WTC11 (cell line): ENCODE results near the gene PDXK. TPM values are rescaled to one million over a fixed set of nuclear protein-coding genes. Genes with fewer than 3 reads are reported as not detected.

Experiments used
- ATAC-seq: fragments of 200-7000 bp; cut with Tn5 transposase; 2 replicates; pipeline ENCODE4 v1.10.0; 2021; ENCODE audit warnings: mild to moderate bottlenecking, moderate library complexity
- CTCF ChIA-PET: fragments of 300-600 bp; sonication (Branson Sonifier 250); formaldehyde crosslinking; loops from one replicate; lab custom pipeline; 2021; ENCODE audit warnings: antibody characterized with exemption; lab: Charles Lee
- POLR2A ChIA-PET: fragments of 350-600 bp; sonication (Branson Sonifier 250); formaldehyde crosslinking; loops from one replicate; lab custom pipeline; 2021; ENCODE audit warnings: antibody characterized with exemption; lab: Charles Lee
- DNase-seq: peaks from one replicate; pipeline ENCODE4 v3.0.0; 2021; ENCODE audit warnings: low spot score
- H3K27ac Mint-ChIP-seq: 2 replicates; pipeline ENCODE4 v1.8.0; 2021; ENCODE audit warnings: mixed read lengths
- H3K27me3 Mint-ChIP-seq: 2 replicates; pipeline ENCODE4 v1.8.0; 2021; ENCODE audit warnings: low read depth, mild to moderate bottlenecking, moderate library complexity, mixed read lengths
- H3K36me3 Mint-ChIP-seq: 2 replicates; pipeline ENCODE4 v1.8.0; 2021; ENCODE audit warnings: mixed read lengths
- H3K4me1 Mint-ChIP-seq: 2 replicates; pipeline ENCODE4 v1.8.0; 2022; ENCODE audit warnings: mixed read lengths
- H3K4me3 Mint-ChIP-seq: 2 replicates; pipeline ENCODE4 v1.8.0; 2021; ENCODE audit warnings: mild to moderate bottlenecking, moderate library complexity, mixed read lengths
- H3K9me3 Mint-ChIP-seq: 2 replicates; pipeline ENCODE4 v1.8.0; 2021; ENCODE audit warnings: mixed read lengths
- AR ChIP-seq: fragments of 250-450 bp; sonication (Bioruptor Pico); IDR thresholded peaks from 2 replicates; pipeline ENCODE4 v1.9.0; 2021; ENCODE audit warnings: mild to moderate bottlenecking
- ESRRA ChIP-seq: sonication (generic); formaldehyde crosslinking; IDR thresholded peaks from 2 replicates; pipeline ENCODE4 v1.8.1; 2022; ENCODE audit warnings: mild to moderate bottlenecking, missing genetic modification reagents, borderline replicate concordance
- FOXJ3 ChIP-seq: sonication (generic); formaldehyde crosslinking; IDR thresholded peaks from 2 replicates; pipeline ENCODE4 v1.9.0; 2021; ENCODE audit warnings: missing genetic modification reagents, mild to moderate bottlenecking, borderline replicate concordance
- GABPB1 ChIP-seq: sonication (generic); formaldehyde crosslinking; IDR thresholded peaks from 2 replicates; pipeline ENCODE4 v1.8.1; 2023; ENCODE audit warnings: mild to moderate bottlenecking, missing genetic modification reagents
- GRHL2 ChIP-seq: fragments of 250-450 bp; sonication (Bioruptor Pico); IDR thresholded peaks from 2 replicates; pipeline ENCODE4 v1.8.0; 2022; ENCODE audit warnings: mild to moderate bottlenecking, moderate library complexity; ENCODE audit not compliant: insufficient replicate concordance, severe bottlenecking
- GTF2I ChIP-seq: fragments of 250-450 bp; sonication (Bioruptor Pico); conservative IDR thresholded peaks from 2 replicates; pipeline ENCODE4 v1.4.0; 2021; ENCODE audit warnings: mild to moderate bottlenecking
- IRF2 ChIP-seq: sonication (generic); formaldehyde crosslinking; IDR thresholded peaks from 2 replicates; pipeline ENCODE4 v1.8.0; 2022; ENCODE audit warnings: low read depth, missing genetic modification reagents, borderline replicate concordance
- MAX ChIP-seq: sonication (generic); formaldehyde crosslinking; IDR thresholded peaks from 2 replicates; pipeline ENCODE4 v1.8.0; 2022; ENCODE audit warnings: mild to moderate bottlenecking, missing genetic modification reagents
- MYBL2 ChIP-seq: sonication (generic); formaldehyde crosslinking; IDR thresholded peaks from 2 replicates; pipeline ENCODE4 v1.8.1; 2023; ENCODE audit warnings: mild to moderate bottlenecking, moderate library complexity, missing genetic modification reagents
- NR2C2 ChIP-seq: sonication (generic); formaldehyde crosslinking; IDR thresholded peaks from 2 replicates; pipeline ENCODE4 v1.8.0; 2022; ENCODE audit warnings: mild to moderate bottlenecking, missing genetic modification reagents
- NR3C1 ChIP-seq: sonication (generic); formaldehyde crosslinking; conservative IDR thresholded peaks from 2 replicates; pipeline ENCODE4 v1.8.1; 2023; ENCODE audit warnings: low read depth, mild to moderate bottlenecking, missing genetic modification reagents
- SMAD4 ChIP-seq: sonication (generic); formaldehyde crosslinking; IDR thresholded peaks from 2 replicates; pipeline ENCODE4 v1.8.0; 2022; ENCODE audit warnings: mild to moderate bottlenecking, missing genetic modification reagents
- SP1 ChIP-seq: sonication (generic); formaldehyde crosslinking; conservative IDR thresholded peaks from 2 replicates; pipeline ENCODE4 v1.8.1; 2022; ENCODE audit warnings: missing genetic modification reagents
- TEAD1 ChIP-seq: sonication (generic); formaldehyde crosslinking; IDR thresholded peaks from 2 replicates; pipeline ENCODE4 v1.8.0; 2022; ENCODE audit warnings: mild to moderate bottlenecking, missing genetic modification reagents
- TP53 ChIP-seq: sonication (generic); formaldehyde crosslinking; IDR thresholded peaks from 2 replicates; pipeline ENCODE4 v1.8.1; 2023; ENCODE audit warnings: mild to moderate bottlenecking, missing genetic modification reagents
- ZNF512 ChIP-seq: sonication (generic); formaldehyde crosslinking; IDR thresholded peaks from 2 replicates; pipeline ENCODE4 v1.8.1; 2022; ENCODE audit warnings: missing genetic modification reagents, borderline replicate concordance
- total RNA-seq: library from RNA; stranded (reverse); gene quantifications from 3 replicates; pipeline ENCODE4 v1.2.3, GENCODE V29; 2021
- TF ChIP-seq, protein P1 (sequence below): sonication (generic); formaldehyde crosslinking; IDR thresholded peaks from 2 replicates; pipeline ENCODE4 v1.8.0; 2022; ENCODE audit warnings: mild to moderate bottlenecking, missing genetic modification reagents
- TF ChIP-seq, protein P2 (sequence below): sonication (generic); formaldehyde crosslinking; IDR thresholded peaks from 2 replicates; pipeline ENCODE4 v1.8.0; 2023; ENCODE audit warnings: missing genetic modification reagents

PDXK gene
- total RNA-seq, 1 experiment from 2014 or later, result 120 TPM

DNA sequence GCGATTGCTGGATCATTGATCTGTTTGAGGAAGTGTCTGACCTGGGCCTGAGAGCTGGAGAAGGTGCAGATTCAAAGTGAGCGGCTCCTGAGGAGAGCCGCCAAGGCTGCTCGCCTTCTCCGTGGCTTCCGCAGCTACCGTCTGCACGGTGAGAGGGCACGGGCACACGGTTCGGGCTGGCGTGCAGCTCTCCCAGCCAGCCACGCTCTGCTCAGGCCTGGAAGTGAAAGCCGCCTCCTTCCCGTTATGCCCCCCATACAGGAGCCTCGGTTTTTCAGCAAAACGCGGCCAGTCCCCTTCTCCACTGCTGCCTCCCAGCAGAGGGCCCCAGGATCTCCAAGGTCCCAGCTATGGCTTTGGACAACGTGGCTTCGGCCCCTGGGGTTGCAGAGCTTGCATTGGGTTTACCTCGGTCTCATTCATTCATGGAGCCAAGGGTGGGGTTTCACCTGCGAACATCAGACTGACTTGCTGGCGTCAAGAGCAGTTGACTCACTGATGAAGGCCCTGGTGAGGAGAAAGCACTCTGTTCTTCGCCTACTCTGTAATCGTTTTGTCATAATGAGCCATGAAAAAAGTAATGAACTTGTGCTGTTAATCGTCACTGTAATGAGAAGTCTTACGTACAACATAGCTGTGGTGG lies 24.4 kb upstream of the PDXK start (continued):
- TF ChIP-seq, protein P1, sequence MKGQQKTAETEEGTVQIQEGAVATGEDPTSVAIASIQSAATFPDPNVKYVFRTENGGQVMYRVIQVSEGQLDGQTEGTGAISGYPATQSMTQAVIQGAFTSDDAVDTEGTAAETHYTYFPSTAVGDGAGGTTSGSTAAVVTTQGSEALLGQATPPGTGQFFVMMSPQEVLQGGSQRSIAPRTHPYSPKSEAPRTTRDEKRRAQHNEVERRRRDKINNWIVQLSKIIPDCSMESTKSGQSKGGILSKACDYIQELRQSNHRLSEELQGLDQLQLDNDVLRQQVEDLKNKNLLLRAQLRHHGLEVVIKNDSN (CRISPR knock-in tag), result no peak
- TF ChIP-seq ZNF512 (CRISPR knock-in tag) (no peak), GTF2I (no peak), NR2C2 (CRISPR knock-in tag) (no peak), AR (CRISPR knock-in tag) (no peak), MYBL2 (CRISPR knock-in tag) (no peak), TP53 (no peak)

DNA sequence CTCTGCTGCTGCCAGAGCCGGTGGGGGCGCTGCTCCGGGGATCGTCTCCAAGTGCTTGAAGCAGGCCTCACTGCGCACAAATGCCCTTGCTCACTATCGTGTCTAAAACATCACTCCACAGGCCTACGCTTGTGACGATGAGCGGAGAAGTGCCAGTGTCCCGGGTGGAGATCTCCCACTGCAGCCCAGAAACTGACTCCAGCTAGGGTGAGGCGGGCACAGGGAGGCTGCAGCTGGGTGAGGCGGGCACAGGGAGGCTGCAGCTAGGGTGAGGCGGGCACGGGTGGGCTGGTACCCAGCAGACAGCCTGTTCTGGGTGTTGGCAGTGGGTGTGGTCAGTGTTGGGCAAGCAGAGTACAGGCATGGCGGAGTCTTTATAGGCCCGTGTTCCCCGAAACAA lies 22.7 kb upstream of the PDXK start:
- ChIA-PET CTCF (no interaction called here), POLR2A (interaction anchor here (0.7 kb wide), 1 partner anchor 14 kb away, joined by 3 read pairs; no protein-coding TSS in a partner anchor)
- DNase-seq (no peak), ATAC-seq (no peak)
- H3K36me3 Mint-ChIP-seq, result peaks cover 26% of the 10 kb centered on the region
- H3K4me1 Mint-ChIP-seq, result no peaks in the 10 kb centered on the region; the same call in 1 of the 2 replicates
- no peaks in the 10 kb centered on the region for H3K9me3 Mint-ChIP-seq
- H3K4me3 Mint-ChIP-seq, result no peak overlapping the region
- no peaks in the 10 kb centered on the region for H3K27me3 Mint-ChIP-seq
- TF ChIP-seq SMAD4 (CRISPR knock-in tag) (no peak), NR3C1 (no peak), TEAD1 (CRISPR knock-in tag) (no peak), MAX (CRISPR knock-in tag) (no peak), FOXJ3 (CRISPR knock-in tag) (no peak), ESRRA (CRISPR knock-in tag) (no peak), IRF2 (no peak), GRHL2 (CRISPR knock-in tag) (no peak)
- TF ChIP-seq, protein P2, sequence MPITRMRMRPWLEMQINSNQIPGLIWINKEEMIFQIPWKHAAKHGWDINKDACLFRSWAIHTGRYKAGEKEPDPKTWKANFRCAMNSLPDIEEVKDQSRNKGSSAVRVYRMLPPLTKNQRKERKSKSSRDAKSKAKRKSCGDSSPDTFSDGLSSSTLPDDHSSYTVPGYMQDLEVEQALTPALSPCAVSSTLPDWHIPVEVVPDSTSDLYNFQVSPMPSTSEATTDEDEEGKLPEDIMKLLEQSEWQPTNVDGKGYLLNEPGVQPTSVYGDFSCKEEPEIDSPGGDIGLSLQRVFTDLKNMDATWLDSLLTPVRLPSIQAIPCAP (CRISPR knock-in tag), result no peak
- no peak overlapping the region for H3K27ac Mint-ChIP-seq

DNA sequence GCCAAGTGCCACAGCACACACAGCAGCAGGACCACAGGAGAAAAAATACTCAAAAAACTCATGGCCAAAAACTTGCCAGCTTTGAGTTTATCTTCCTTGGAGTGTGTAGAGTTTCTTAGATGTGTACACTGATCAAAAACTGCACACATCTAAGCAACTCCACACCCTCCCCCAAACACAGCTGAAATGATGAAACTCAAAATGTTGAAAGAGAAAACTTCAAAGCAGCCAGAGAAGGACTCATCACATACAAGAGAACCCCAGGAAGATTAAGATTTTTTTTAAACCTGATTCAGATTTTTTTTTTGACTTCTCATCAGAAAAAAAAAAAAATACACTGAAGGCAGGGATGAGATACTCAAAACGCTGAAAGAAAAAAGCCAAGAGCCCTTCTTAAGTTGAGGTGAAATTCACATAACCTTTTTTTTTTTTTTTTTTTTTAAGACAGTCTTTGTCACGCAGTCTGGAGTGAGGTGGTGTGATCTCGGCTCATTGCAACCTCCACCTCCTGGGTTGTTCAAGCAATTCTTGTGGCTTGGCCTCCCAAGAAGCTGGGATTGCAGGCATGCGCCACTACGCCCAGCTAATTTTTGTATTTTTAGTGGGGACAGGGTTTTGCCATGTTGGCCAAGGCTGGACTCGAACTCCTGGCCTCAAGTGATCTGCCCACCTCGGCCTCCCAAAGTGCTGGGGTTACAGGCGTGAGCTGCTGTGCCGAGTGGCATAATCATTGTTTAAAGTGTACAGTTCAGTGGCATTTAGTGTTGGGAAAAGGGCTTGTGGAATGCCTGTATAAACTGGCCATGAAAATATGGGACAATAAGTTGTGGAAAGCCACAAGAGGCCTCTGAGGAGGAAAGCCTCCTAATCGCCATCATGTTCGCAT lies 20.9 kb upstream of the PDXK start:
- H3K9me3 Mint-ChIP-seq, result no peaks in the 10 kb centered on the region
- DNase-seq (no peak), ATAC-seq (no peak)
- ChIA-PET POLR2A (no interaction called here), CTCF (interaction anchor here (1.2 kb wide), 1 partner anchor 30 kb away, joined by 3 read pairs; no protein-coding TSS in a partner anchor)
- H3K27ac Mint-ChIP-seq, result peak overlapping the region; percentile 86
- H3K27me3 Mint-ChIP-seq, result no peaks in the 10 kb centered on the region
- TF ChIP-seq GABPB1 (CRISPR knock-in tag) (peak; percentile 47; the same call in 1 of the 2 replicates), TP53 (no peak), SP1 (no peak)
- H3K4me3 Mint-ChIP-seq, result no peak overlapping the region
- peaks cover 18% of the 10 kb centered on the region for H3K36me3 Mint-ChIP-seq
- peaks cover 4% of the 10 kb centered on the region for H3K4me1 Mint-ChIP-seq
